AG10803 (cell line): ENCODE results near the gene OR4A47.
"Not testable (repeated sequence)": the region's sequence is repeated elsewhere in the genome, so short reads cannot be mapped to it uniquely, and the experiment has no call there.

Source experiments
- DNase-seq: peaks from one replicate; pipeline ENCODE4 v3.0.0; 2010; ENCODE audit warnings: low read depth
- H3K4me3 ChIP-seq: 2 replicates; pipeline ENCODE4 v1.5.1; 2011; ENCODE audit warnings: mild to moderate bottlenecking, low read length, control low read depth
- TF ChIP-seq, protein P1 (sequence below): conservative IDR thresholded peaks from 2 replicates; pipeline ENCODE4 v1.5.1; 2011; ENCODE audit warnings: mild to moderate bottlenecking, low read length, control low read depth, inconsistent platforms

Gene OR4A47, protein sequence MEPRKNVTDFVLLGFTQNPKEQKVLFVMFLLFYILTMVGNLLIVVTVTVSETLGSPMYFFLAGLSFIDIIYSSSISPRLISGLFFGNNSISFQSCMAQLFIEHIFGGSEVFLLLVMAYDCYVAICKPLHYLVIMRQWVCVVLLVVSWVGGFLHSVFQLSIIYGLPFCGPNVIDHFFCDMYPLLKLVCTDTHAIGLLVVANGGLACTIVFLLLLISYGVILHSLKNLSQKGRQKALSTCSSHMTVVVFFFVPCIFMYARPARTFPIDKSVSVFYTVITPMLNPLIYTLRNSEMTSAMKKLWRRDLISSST

DNA sequence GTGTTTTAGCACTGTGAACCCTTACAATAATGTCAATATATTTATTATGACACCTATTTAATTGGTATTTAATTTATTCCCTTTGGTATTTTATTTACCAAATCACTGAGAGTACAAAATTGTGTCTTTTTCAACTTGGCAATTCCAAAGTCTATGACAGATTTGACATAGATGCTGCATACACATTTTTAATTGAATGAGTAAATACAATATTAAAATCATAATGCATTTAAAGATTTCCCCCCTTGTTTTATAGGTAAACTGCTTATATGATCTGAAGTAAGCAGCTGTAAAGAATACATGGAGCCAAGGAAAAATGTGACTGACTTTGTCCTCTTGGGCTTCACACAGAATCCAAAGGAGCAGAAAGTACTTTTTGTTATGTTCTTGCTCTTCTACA lies at the start of gene OR4A47:
OR4A47 (plus strand) TSS at position 301 of the 400 bp plus-strand sequence; CDS start at position 301, 0 bp downstream.
- H3K4me3 ChIP-seq, DNase-seq: not testable (repeated sequence)

DNA sequence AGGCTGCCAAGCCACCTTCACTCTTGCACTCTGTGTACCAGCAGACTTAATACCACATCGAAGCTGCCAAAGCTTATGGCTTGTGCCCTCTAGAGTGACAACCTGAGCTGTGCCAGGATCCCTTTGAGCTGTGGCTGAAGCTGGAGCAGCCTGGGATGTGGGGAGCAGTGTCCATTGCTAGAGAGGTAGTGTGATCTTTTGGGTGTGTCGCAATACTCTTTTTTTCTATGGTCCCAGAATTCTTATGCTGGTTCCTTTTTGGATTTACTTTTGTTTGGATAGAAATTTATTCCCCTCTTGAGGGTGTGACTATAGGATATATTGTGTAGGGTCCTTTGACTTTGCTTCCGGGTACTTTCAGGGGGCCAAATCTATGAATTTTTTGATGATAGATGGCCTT lies 32.7 kb upstream of the OR4A47 start:
- not testable (repeated sequence) for H3K4me3 ChIP-seq, DNase-seq

DNA sequence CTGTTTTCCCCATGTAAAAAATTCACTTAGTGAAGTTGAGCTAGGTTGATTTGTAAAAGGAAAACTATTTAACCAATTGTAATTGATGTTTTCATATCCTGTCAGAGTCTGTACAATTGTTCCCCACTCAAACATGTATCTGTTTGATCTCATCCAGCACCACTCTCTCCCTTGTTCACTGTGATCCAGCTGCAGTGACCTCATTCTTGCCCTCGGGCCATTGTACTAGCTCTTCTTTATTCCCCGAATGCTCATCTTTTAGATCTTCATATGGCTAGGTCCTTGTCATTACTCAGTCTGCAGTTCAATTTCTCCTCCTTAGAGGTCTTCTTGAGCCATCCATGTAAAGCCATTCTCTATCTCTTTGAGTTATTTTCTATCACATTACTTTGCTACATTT lies 14.6 kb upstream of the OR4A47 start:
- DNase-seq, H3K4me3 ChIP-seq: not testable (repeated sequence)

- DNase-seq, H3K4me3 ChIP-seq: not testable (repeated sequence)
Observed at GRCh38 chr11:48474703-48475102, 13.9 kb upstream of the OR4A47 start.

DNA sequence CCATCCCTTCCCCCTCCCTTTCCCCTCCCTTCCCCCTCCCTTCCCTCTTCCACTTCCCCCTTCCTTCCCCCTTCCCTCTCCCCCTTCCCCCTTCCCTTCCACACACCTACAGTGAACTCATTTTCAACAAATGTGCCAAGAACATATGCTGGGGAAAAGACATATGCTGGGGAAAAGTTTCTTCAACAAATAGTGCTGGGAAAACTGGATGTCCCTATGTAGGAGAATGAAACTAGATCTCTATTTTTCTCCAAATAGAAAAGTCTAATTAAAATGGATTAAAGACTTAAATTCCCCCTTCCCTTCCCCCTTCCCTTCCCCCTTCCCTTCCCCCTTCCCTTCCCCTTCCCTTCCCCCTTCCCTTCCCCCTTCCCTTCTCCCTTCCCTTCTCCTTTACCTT lies 17.6 kb downstream of the OR4A47 start:
- not testable (repeated sequence) for H3K4me3 ChIP-seq, DNase-seq

DNA sequence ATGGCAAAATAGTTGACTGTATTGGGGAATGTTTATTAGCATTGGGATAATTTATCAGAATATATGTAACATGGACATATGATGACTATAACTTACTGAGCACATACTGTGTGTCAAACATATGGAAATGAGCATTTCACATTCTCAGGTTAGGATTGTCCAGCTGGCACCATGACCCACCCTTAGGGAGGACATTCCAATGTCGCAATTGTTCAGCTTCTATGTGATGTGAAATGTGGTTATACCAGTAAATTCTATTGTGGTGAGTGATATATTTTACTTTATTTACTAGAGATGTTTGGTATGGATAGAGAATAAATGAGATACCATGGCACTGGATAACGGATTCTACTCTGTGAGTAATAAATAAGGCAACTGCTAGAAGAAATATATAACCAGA lies 50.4 kb downstream of the OR4A47 start:
- no peak overlapping the region for H3K4me3 ChIP-seq
- TF ChIP-seq, protein P1, sequence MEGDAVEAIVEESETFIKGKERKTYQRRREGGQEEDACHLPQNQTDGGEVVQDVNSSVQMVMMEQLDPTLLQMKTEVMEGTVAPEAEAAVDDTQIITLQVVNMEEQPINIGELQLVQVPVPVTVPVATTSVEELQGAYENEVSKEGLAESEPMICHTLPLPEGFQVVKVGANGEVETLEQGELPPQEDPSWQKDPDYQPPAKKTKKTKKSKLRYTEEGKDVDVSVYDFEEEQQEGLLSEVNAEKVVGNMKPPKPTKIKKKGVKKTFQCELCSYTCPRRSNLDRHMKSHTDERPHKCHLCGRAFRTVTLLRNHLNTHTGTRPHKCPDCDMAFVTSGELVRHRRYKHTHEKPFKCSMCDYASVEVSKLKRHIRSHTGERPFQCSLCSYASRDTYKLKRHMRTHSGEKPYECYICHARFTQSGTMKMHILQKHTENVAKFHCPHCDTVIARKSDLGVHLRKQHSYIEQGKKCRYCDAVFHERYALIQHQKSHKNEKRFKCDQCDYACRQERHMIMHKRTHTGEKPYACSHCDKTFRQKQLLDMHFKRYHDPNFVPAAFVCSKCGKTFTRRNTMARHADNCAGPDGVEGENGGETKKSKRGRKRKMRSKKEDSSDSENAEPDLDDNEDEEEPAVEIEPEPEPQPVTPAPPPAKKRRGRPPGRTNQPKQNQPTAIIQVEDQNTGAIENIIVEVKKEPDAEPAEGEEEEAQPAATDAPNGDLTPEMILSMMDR = no peak
- DNase-seq = no peak
